Type B pancreatic cell (in vitro differentiated cells): Measurements from ENCODE around the gene SLC26A4. TPM values are rescaled to one million over a fixed set of nuclear protein-coding genes. Genes with fewer than 3 reads are reported as not detected.

Experiments
- DNase-seq: peaks from one replicate; pipeline ENCODE4 v3.0.0; 2021; ENCODE audit warnings: mixed read lengths; ENCODE audit not compliant: unreplicated experiment; ENCODE audit errors: extremely low spot score
- H3K27ac Mint-ChIP-seq: 2 replicates; pipeline ENCODE4 v1.8.0; 2021; ENCODE audit warnings: mild to moderate bottlenecking, mixed read lengths
- H3K27me3 Mint-ChIP-seq: 2 replicates; pipeline ENCODE4 v1.8.0; 2021; ENCODE audit warnings: mixed read lengths
- H3K36me3 Mint-ChIP-seq: 2 replicates; pipeline ENCODE4 v1.8.0; 2021; ENCODE audit warnings: mixed read lengths
- H3K4me1 Mint-ChIP-seq: one replicate; pipeline ENCODE4 v1.8.0; 2021; ENCODE audit warnings: mixed read lengths; ENCODE audit not compliant: unreplicated experiment
- H3K4me3 Mint-ChIP-seq: 2 replicates; pipeline ENCODE4 v1.8.0; 2021; ENCODE audit warnings: mild to moderate bottlenecking, mixed read lengths
- H3K9me3 Mint-ChIP-seq: 2 replicates; pipeline ENCODE4 v1.8.0; 2021; ENCODE audit warnings: mixed read lengths
- CTCF ChIP-seq: fragments of 200-600 bp; sonication (generic); conservative IDR thresholded peaks from 2 replicates; pipeline ENCODE4 v1.5.0; 2021; ENCODE audit warnings: antibody characterized with exemption, mild to moderate bottlenecking
- total RNA-seq: library from RNA; stranded (reverse); gene quantifications from 2 replicates; pipeline ENCODE4 v1.2.1, GENCODE V29; 2021; ENCODE audit warnings: low replicate concordance

The SLC26A4 gene
- total RNA-seq, 1 donor from 2014 or later, result not detected

- Mint-ChIP-seq H3K4me3 (no peak overlapping the region), H3K27ac (no peak overlapping the region)
- DNase-seq, result no peak
These were observed 33.8 kb downstream of the SLC26A4 start for GRCh38 chr7:107694386-107694785.

GRCh38 chr7:107696330-107696946 is 35.8 kb downstream of the SLC26A4 start:
- TF ChIP-seq CTCF, result no peak
- no peak for DNase-seq
- Mint-ChIP-seq H3K27me3 (peaks cover 32% of the 10 kb centered on the region), H3K36me3 (no peaks in the 10 kb centered on the region), H3K27ac (no peak overlapping the region), H3K9me3 (no peaks in the 10 kb centered on the region), H3K4me1 (no peaks in the 10 kb centered on the region), H3K4me3 (no peak overlapping the region)

More at GRCh38 chr7:107694386-107694785, 33.8 kb downstream of the SLC26A4 start:
- H3K9me3 Mint-ChIP-seq, result no peaks in the 10 kb centered on the region
- H3K4me1 Mint-ChIP-seq, result no peaks in the 10 kb centered on the region
- no peak for TF ChIP-seq CTCF
- H3K36me3 Mint-ChIP-seq, result no peaks in the 10 kb centered on the region
- peaks cover 32% of the 10 kb centered on the region for H3K27me3 Mint-ChIP-seq

GRCh38 chr7:107697321-107698049 is 36.9 kb downstream of the SLC26A4 start:
- H3K27ac Mint-ChIP-seq, result no peak overlapping the region
- no peak overlapping the region for H3K4me3 Mint-ChIP-seq
- H3K36me3 Mint-ChIP-seq, result no peaks in the 10 kb centered on the region
- H3K27me3 Mint-ChIP-seq, result peaks cover 29% of the 10 kb centered on the region
- no peaks in the 10 kb centered on the region for H3K9me3 Mint-ChIP-seq
- H3K4me1 Mint-ChIP-seq, result no peaks in the 10 kb centered on the region
- TF ChIP-seq CTCF, result no peak
- DNase-seq, result no peak

GRCh38 chr7:107700570-107700969 is 39.9 kb downstream of the SLC26A4 start:
- no peak overlapping the region for H3K27ac Mint-ChIP-seq

GRCh38 chr7:107701191-107701590 is 40.6 kb downstream of the SLC26A4 start:
- no peaks in the 10 kb centered on the region for H3K4me1 Mint-ChIP-seq
- no peak for TF ChIP-seq CTCF
- no peaks in the 10 kb centered on the region for H3K36me3 Mint-ChIP-seq
- H3K4me3 Mint-ChIP-seq, result no peak overlapping the region
- H3K27me3 Mint-ChIP-seq, result peaks cover 5% of the 10 kb centered on the region
- H3K27ac Mint-ChIP-seq, result no peak overlapping the region
- no peaks in the 10 kb centered on the region for H3K9me3 Mint-ChIP-seq
- DNase-seq, result no peak

More at GRCh38 chr7:107700570-107700969, 39.9 kb downstream of the SLC26A4 start:
- H3K4me1 Mint-ChIP-seq, result no peaks in the 10 kb centered on the region
- H3K36me3 Mint-ChIP-seq, result no peaks in the 10 kb centered on the region
- TF ChIP-seq CTCF, result no peak
- peaks cover 5% of the 10 kb centered on the region for H3K27me3 Mint-ChIP-seq
- H3K9me3 Mint-ChIP-seq, result no peaks in the 10 kb centered on the region
- no peak overlapping the region for H3K4me3 Mint-ChIP-seq
- no peak for DNase-seq
